Measurements from ENCODE around the gene KRT8.
A peak's percentile ranks its signal among the peaks of the same experiment; 100 is the strongest.

The KRT8 gene

DNA sequence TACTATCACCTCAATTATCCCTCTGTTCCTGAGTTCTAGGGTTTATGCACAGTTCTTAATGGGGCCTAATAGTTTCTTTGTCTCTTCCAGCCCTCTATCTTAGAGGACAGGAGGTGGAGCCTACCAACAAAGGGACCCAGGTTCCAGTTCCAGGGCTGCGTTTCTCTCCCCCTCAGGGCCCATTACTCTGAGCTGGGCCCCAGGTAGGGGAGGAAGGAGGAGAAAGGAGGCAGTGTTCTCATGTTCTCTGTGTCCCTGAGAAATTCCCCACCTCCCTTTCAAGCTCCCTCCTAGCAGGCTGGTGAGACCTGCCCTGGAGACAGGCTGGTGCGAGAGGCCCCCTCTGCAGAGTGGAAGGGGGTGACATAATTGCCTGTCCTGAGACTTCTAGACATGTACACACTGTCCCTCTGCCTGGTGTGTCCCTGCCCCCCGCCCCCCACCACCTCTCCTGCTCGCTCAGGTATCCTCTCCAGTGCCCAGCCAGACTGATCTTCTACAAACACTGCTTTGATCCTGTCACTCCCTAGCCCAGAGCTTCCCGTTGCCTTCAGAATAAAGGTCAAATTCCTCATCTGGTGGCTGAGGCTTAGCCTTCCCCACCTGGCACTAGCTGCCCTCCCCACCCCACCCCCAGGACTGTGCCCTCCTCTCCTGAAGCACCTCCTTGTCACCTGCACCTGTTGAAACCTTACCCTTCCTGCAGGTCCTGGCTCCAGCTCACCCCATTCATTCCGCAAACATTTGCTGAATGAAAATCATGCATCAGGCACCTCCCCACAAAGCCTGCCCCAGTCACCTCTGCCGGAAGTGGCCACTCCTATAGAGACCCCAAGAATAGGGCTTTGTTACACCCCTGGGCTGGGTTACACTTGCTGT lies 21.1 kb upstream of the KRT8 start:
- DNase-seq (ENCODE audit: low read depth in 2 of 2), result no peak

DNA sequence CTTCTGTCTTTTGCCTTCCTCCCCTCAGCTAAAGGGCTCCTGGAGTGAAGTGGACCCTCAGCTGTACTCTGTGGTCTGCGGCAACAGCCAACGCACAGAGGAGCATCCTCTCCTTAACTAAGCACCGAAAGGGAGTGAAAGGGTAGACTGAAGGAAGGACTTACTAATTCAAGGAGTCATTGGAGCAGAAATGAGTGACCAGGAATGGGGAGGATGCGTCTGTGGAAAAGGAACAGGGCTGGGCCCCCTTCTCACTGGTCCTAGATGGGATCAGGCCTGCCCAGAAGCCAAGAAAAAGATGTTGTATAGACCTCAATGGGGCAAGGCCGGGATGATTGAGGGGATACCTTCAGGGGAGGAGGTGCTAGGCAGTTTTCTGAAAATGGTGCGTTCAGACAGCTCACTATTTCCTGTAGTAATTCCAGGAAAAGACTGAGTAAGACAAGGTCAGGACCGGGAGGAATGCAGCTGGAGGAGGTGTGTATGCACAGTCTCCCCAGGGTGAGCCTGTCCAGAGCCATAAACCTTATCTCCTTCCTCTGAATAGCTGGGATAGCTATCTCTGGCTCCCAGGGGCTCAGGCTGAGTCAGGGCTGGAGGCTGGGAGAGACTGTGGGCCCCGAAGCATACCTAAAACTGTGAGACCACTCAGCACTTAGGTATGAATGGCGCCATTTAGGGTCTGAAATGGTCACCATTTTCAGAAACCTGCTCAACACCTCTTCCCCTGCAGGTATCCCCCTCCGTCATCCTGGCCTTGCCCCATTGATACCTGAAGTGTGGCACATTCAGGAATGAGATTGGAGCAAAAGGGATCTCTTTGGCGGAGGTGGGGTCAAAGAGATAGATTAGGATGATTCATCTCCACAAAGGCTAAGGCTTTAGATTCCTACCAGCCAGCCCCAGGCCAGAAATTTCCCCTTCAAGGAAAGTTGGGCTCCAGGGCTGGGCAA lies 20.2 kb upstream of the KRT8 start:
- DNase-seq (ENCODE audit: low read depth in 2 of 2), result peak; percentile 84 to 86

DNA sequence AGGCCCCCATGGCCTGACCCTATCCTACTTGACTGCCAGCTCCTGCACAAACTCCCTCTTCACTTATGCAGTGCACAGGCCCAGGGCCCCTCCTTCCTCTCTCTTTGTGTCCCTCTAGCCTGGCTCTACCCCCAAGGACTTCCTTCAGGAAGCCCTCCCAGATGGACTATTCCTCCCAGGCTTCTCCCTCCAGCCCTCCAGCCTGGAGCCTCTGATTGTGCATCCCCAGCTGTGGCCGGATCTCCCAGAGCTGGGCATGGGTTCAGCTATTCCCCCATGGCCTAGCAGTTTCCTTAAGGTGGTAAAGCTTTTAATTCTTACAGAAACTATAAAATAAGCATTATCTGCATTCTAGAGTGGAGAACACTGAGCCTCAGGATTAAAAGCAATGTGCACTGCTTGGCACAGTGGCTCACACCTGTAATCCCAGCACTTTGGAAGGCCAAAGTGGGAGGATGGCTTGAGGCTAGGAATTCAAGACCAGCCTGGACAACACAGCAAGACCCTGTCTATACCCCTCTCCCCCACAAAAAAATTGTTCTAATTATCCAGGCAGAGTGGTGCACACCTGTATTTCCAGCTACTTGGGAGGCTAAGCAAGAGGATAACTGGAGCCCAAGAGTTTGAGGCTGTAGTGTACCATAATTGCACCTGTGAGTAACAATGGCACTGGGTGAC lies 16.8 kb upstream of the KRT8 start:
- DNase-seq (ENCODE audit: low read depth in 2 of 2), result no peak

DNA sequence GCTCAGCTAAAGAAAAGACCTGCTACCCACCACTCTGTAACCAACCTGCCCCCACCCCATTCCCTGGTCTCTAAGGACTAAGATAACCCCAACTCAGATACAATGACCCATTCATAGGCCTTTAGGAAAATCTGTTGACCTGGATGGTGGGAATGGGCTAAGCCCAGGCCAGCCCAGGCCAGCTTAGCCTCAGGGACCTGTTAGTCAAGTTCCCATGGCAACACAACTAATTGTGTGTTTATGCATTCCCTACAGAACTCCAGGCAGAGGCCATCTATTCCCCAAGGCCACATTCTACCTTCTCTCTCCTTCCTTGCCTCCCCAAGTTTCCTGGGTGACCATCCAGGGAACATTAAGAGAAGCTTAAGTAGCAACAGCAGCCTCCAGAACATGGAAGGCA lies 16.1 kb upstream of the KRT8 start:
- no peak for DNase-seq (ENCODE audit: low read depth in 2 of 2)

DNA sequence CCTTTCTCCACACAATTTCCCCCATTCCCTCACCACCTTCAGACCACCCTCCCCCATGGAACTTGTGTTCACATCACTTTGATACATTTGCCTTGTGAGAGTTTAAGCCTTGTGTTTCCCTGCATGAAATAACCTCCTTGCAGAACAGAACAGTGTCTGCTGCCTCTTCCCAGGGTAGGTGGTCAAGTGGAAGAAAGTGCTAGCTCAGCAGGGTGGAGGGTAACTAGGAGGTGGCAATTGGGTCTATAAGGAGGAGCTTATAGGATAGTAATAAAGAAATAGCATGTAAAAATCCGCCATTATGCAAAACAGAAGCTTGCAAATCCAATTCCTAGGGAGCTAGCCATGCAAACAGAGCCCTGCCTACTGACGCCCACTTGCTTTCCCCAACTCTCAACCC lies 13.9 kb upstream of the KRT8 start:
- DNase-seq (ENCODE audit: low read depth in 2 of 2), result no peak

DNA sequence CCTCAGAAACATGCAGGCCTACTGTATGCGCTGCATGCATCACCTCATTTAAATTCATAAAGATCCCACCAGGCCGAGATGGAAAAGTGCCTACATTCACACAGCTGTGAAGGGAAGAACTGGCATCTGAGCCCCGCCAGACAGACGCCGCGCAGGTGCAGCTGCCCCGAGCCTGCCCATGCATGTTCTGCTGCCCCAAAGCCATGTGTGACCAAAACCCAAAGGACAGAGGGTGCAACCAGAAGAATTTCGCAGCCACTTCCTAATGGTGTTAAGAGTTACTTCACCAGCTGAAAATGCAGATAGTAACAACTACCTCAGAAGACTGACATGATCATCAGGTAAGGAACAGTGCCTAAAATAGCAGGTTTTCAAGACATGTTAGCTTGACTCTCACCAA lies 13.5 kb upstream of the KRT8 start:
- no peak for DNase-seq (ENCODE audit: low read depth in 2 of 2)

DNA sequence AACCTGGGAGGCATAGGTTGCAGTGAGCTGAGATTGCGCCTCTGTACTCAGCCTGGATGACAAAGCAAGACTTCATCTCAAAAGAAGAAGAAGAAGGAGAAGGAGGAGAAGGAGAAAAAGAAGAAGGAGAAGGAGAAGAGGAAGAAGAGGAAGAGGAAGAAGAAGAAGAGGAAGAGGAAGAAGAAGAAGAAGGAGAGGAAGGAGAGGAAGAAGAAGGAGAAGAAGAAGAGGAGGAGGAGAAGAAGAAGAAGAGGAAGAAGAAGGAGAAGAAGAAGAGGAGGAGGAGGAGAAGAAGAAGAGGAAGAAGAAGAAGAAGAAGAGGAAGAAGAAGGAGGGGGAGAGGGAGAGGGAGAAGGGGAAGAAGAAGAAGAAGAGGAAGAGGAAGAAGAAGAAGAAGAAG lies 12.9 kb upstream of the KRT8 start:
- no peak for DNase-seq (ENCODE audit: low read depth in 2 of 2)

DNA sequence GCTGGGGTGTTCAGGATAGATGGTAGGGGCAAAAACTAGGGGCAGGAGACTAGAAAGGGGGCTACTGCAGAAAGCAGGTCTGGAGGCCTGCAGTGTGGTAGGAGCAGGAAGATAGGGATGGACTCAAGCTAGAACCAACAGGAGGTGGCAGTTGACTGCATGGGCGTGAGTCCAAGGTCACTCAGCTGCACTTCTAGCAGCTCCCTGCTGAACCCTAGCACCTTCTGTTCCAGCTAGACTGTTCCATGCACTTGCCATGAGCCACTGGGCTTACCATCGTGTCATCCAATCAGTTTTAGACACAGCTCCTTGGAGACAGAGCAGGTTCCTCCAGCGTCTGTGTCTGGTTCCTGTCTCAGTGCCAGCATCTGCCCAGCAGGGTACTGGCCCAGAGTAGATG lies 11.3 kb upstream of the KRT8 start:
- DNase-seq (ENCODE audit: low read depth in 2 of 2), result no peak

DNA sequence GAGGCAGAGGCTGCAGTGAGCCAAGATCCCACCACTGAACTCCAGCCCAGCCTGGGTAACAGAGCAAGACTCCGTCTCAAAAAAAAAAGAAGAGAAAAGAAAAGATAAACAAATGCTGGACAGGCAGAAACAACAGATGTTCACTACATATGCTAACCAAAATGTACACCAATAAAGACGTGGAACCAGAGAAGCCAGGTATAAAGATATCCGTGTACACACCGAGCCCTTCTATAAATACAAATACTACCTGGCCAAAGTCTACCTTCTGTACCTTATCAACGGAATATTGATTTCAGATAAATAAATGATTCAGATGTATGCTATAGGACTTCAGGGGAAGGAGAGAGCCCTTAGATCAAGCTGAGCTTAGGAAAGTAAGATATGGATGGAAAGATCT lies 10.8 kb upstream of the KRT8 start:
- DNase-seq (ENCODE audit: low read depth in 2 of 2), result no peak

DNA sequence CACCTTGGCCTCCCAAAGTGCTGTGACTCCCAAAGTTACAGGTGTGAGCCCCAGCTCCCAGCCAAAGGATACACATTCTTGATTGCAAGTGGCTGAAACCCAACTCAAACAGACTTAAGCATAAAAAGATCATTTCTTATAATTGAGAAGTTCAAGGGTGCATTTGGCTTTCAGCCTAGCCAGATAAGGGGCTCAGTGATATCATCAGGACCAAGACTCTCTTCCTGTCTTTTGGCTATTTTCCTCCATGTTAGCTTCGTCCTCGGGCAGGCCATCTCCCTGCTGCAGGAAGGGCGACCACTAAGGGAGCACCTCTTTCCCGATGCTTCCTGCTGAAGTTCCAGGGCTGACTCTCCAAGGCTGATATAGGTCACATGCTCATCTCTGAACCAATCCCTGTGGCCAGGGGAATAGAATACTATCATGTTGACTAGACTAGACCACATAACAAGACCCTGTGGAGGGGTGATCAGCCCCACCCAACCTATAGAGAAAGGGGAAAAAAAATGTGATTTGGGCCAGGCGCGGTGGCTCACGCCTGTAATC lies 9.8 kb upstream of the KRT8 start:
- no peak for DNase-seq (ENCODE audit: low read depth in 2 of 2)

DNA sequence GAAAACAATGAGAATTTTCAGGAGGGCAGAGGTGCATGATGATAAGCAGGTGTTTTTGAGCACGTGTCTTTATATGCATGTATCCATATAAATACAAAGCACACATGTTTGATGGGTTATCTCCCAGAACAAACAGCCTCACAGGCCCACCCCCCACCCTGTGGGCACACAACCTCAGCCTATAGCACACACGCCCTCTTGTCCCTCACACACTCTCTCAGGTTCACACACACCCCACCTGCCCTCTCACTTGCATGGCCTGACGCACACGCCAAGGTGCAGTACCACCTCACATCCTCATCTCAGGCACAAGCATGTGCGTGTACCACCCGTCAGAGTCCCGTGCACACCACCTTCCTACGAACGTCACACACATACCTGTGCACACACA lies 8.6 kb upstream of the KRT8 start:
- no peak for DNase-seq (ENCODE audit: low read depth in 2 of 2)

DNA sequence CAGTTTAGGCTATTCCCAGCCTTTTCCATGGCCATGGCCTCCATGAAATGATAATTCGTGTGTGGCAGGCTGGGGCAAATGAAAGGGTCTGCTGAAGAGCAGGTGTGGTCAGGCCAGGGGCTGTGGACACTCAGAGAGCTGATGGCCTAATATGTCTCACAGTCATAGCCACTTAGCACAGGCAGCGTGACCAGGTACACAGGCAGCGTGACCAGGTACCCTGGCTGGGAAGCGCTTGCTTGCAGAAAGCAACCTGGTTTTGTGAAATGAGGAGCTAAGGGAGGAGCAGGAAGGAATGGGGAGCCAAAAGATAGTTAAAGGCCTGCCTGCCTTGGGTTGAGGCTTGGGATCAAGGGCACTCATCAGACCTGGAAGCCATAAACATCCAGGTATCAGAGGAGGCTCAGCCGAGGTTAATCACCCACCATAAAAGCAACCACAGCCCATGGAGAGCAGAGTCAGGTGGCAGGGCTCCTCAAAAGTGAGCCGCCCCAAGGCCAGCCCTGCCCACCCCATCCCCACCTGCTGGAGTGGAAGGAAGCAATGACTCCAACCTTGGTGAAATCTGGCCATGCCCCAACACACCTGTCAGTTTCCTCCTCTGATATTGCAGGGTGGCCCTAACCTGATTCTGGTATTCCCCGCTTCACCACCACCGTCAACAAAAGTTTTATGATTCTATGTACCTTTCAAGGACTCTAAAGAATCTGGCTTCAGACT lies 8.0 kb upstream of the KRT8 start:
- DNase-seq (ENCODE audit: low read depth in 2 of 2), result no peak

DNA sequence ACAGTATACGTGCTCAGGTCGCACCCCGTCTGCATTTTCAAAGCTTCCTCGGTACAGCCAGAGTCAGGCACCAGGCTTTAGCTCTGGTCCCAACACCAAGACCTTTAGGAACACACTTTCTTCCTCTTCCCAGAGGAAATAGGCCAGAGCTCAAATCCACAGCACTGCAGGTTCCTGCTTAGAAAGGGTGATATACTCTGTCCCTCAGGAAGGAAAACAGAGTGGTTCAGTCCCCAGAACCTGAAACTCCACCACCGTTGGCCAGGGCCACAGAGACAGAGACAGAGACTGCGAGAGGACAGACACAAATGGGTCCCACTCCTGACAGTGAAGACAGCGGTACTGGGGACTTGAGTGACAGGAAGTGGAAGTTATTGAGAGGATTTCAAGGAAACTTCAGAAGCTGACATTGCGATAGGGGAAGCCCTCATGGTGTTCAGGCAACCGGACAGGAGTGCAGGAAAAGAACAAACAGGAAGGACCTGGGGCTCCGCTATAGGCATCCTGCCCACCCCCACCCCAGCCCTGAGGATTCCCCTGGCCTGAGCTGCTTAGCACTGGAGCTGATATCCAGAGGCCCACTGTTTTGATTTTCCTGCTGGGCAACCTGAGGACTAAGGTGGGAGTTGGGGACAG lies 5.5 kb upstream of the KRT8 start:
- DNase-seq (ENCODE audit: low read depth in 2 of 2), result no peak

DNA sequence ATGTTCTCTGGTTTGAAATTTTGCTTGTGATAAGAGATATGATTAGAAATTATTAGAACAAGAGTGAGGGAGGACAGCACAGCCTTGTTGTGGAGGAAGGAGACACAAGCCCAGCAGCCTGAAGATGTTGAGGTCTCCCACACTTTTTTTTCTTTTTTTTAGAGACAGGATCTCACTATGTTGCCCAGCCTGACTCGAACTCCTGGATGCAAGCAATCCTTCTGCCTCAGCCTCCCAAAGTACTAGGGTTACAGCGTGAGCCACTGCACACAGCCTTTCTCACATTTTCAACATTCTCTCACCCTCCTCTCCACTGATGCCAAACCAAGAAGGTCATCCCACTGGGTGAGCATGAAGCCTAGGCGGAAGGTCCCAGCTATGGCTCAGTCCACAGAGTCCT lies 4.9 kb upstream of the KRT8 start:
- DNase-seq (ENCODE audit: low read depth in 2 of 2), result no peak

DNA sequence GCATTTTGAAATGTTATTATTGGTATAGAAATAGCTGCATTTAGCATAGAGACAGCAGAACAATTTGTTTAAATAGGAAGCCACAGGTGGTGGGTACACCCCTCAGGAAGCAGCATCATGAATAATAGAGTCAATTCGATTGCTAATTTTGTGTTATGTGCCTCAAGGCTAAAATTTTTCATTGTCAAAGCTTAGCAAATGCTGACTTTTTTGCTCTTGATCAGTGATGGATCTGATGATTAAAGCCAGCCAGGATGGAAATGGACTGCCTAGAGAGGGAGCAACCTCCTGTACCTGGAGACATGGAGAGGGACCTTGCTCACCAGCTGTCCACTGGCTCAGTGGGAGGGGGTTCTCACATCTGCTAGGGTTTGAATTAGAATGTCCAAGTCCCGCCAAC lies 4.5 kb upstream of the KRT8 start:
- DNase-seq (ENCODE audit: low read depth in 2 of 2), result no peak

DNA sequence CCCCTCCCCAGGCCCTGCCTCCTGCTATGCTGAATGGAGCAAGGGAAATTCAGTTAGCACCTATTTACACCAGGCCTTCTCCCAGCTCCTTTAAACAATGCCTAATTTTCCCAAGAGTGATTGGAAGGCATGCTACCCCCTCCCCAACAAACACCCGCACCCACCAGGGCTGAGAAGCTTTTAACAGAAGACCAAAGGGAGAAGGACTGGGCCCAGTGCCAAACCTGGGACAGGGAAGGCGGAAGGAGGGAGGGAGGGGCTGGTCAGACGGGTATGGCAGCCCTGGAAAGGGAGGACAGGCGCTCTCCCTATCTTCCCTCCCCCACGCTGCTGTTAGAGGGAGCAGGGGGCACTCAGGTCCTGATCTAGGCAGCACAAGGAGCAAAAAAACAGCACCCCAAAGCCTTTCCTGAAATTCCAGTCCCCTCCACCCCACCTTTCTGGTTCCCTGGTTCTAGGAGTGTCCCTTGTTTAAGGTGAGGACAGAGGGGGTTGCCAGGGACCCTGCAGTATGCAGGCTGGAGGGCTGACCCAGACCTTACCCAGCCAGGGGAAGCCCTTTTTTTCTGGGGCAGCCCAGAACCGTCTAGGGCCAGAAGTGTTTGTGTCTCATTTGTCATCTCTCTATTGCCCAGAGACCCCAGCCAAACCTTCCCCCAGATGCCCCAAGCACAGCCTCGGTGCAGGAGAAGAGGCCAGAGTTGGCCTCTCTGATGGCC lies 2.4 kb upstream of the KRT8 start:
- no peak for DNase-seq (ENCODE audit: low read depth in 2 of 2)

DNA sequence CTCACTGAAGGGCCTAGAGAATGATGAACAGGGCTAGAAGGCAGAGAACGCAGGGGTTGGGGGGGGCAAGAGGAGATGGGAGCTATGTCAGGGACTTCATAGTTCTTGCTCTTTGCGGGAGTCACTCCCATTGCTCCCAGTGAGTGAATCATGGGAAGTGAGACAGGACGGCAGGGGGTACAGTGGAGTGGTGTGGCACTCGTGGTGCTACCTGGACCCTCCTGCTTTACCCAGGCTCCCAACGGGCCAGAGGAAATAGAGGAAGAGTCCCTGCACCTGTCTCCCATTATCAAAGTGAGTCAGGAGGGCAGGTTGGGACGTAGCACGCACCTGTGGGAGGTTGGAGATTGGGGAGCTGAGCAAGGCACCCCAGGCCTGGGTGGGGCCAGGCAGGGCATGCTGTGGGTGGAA lies 1.3 kb upstream of the KRT8 start:
- DNase-seq (ENCODE audit: low read depth in 2 of 2), result no peak

DNA sequence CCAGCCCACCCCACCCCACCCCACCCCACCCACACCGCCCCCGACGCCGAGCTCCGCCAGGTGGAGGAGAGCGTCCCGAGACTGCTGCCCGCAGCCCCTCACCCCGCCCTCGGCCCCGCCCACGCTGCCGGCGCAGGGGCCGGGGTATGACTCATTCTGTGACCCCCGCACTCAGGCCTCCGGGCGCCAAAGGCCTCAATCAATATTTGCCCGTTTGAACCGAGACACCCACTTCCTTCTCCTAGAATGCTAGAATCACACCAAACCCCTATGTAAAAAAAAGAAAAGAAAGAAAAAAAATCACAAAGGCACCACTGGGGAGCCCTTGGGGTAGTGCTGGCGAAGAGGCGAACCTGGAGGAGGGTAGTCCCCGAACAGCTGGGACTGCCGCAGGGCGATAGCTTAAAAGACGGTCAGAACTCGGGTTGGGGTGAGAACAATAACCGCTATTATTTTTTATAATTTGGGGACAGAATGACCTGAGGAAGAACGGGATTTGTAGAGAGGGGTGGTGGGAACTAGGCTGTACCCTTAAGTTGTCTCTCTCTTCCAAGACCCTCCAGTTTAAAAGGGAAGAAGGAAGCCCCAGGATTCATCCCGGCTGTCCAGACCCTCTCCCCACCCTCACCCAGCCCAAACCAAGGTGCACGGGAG lies 894 bp downstream of the KRT8 start:
- no peak for DNase-seq (ENCODE audit: low read depth in 2 of 2)

DNA sequence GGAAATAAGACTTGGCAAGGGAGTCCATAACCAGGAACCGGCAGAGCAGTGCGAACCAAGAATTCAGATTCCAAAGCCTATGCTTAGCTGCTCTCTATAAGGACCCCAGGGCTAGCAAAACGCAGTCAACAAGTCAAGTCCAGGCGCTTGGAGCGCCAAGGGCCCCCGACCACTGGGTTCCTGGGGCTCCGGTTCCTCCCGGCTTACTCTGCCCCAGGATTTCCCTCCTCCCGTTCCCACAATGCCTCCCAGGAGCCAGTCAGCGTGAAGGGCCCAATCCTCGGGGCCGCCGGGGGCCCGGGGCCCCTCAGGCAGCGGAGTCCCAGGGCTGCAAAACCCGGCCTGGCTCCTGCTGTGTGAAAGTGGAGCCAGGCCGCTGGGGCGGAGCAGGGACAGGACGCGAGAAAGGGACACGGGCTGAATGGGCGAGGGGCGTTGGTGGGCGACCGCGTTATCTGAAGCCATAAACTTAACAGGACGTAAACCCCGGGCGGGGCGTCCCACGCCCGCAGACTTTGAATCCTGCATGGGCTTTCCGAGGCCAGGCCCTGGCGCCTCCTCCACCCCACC lies 1.5 kb downstream of the KRT8 start:
- DNase-seq (ENCODE audit: low read depth in 2 of 2), result peak; percentile 64 to 68

Data from fibroblast of skin of left quadriceps (primary cell).